OCI-LY7 (cell line): ENCODE data around the gene SLIT3. TPM values are rescaled to one million over a fixed set of nuclear protein-coding genes. Genes with fewer than 3 reads are reported as not detected.

Source experiments
- BruUV-seq: library from RNA; stranded (reverse); fragments of 400-500 nt; replicated peaks from 2 replicates; lab custom pipeline; 2021; lab: Mats Ljungman, UMichigan
- CTCF ChIA-PET: fragments of 300-600 bp; sonication (Branson Sonifier 250); formaldehyde crosslinking; loops from one replicate; lab custom pipeline; 2022; ENCODE audit warnings: antibody characterized with exemption; ENCODE audit not compliant: unreplicated experiment; lab: Charles Lee
- POLR2A ChIA-PET: fragments of 300-600 bp; sonication (Branson Sonifier 250); formaldehyde crosslinking; loops from one replicate; lab custom pipeline; 2022; ENCODE audit warnings: antibody characterized with exemption; lab: Charles Lee
- DNase-seq: peaks from one replicate; pipeline ENCODE4 v3.0.0-alpha.2; 2015; ENCODE audit warnings: low spot score
- H2AFZ ChIP-seq: fragments of 200-600 bp; sonication (generic), shearing (Covaris generic); 2 replicates; pipeline ENCODE4 v1.6.1; 2014; ENCODE audit warnings: mild to moderate bottlenecking, antibody characterized with exemption, low read length, moderate library complexity
- H3K27ac ChIP-seq: fragments of 200-600 bp; sonication (generic); 2 replicates; pipeline ENCODE4 v1.5.1; 2014; ENCODE audit warnings: mixed run types, low read depth, mild to moderate bottlenecking, moderate library complexity, low read length, inconsistent platforms; ENCODE audit not compliant: poor library complexity, severe bottlenecking
- H3K36me3 ChIP-seq: fragments of 200-600 bp; sonication (generic); 2 replicates; pipeline ENCODE4 v1.6.1; 2014; ENCODE audit warnings: mild to moderate bottlenecking, antibody characterized with exemption, low read length, moderate library complexity, mixed read lengths; ENCODE audit not compliant: insufficient read depth
- H3K4me1 ChIP-seq: fragments of 200-600 bp; sonication (generic); 2 replicates; pipeline ENCODE4 v1.5.1; 2014; ENCODE audit warnings: mild to moderate bottlenecking, low read length; ENCODE audit not compliant: insufficient read depth, poor library complexity, severe bottlenecking
- H3K4me2 ChIP-seq: fragments of 200-600 bp; sonication (generic); 2 replicates; pipeline ENCODE4 v1.6.1; 2014; ENCODE audit warnings: mild to moderate bottlenecking, low read length
- H3K4me3 ChIP-seq: fragments of 200-600 bp; sonication (generic); 2 replicates; pipeline ENCODE4 v1.5.1; 2014; ENCODE audit warnings: mild to moderate bottlenecking, low read depth, low read length; ENCODE audit not compliant: poor library complexity, severe bottlenecking
- H3K79me2 ChIP-seq: fragments of 200-600 bp; sonication (generic); 2 replicates; pipeline ENCODE4 v1.6.1; 2016; ENCODE audit warnings: low read depth, mild to moderate bottlenecking, low read length, moderate library complexity, mixed read lengths; ENCODE audit not compliant: insufficient read depth
- H3K9me2 ChIP-seq: fragments of 200-600 bp; sonication (generic); 2 replicates; pipeline ENCODE4 v1.6.1; 2016; ENCODE audit warnings: mild to moderate bottlenecking, low read length, mixed read lengths; ENCODE audit not compliant: insufficient read depth
- H3K9me3 ChIP-seq: fragments of 200-600 bp; sonication (generic); 2 replicates; pipeline ENCODE4 v1.6.1; 2014; ENCODE audit warnings: mild to moderate bottlenecking, mixed run types, low read length, mixed read lengths
- H4K20me1 ChIP-seq: fragments of 200-600 bp; sonication (generic); 2 replicates; pipeline ENCODE4 v1.6.1; 2014; ENCODE audit warnings: mild to moderate bottlenecking, antibody characterized with exemption, low read length, moderate library complexity, mixed read lengths; ENCODE audit not compliant: insufficient read depth
- CTCF ChIP-seq: fragments of 200-600 bp; sonication (generic); conservative IDR thresholded peaks from 2 replicates; pipeline ENCODE4 v1.5.1; 2014; ENCODE audit warnings: mild to moderate bottlenecking, antibody characterized with exemption, low read length, moderate library complexity, mixed read lengths
- EZH2phosphoT487 ChIP-seq: fragments of 200-600 bp; sonication (generic); IDR thresholded peaks from 2 replicates; pipeline ENCODE4 v1.6.1; 2018; ENCODE audit warnings: low read depth, borderline replicate concordance, mild to moderate bottlenecking, mixed run types, antibody characterized with exemption, low read length, moderate library complexity, mixed read lengths
- intact Hi-C: fragments of 100-400 bp; cut with micrococcal nuclease; formaldehyde crosslinking; loops from one replicate; pipeline ENCODE4 v1.10.0; 2022; ENCODE audit not compliant: unreplicated experiment
- total RNA-seq, 2 experiments: library from RNA; depleted of rRNA in 1 of 2; stranded (reverse); fragments of >200 nt in 1 of 2; shearing (Covaris generic) in 1 of 2; gene quantifications; 2 replicates each; pipeline ENCODE4 v1.2.3, GENCODE V29; 2014 to 2022

The SLIT3 gene
- total RNA-seq, 2 experiments from 2014 or later: not detected

GRCh38 chr5:168836603-168837231, 464.2 kb downstream of the SLIT3 start:
- no peak overlapping the region for H3K4me2 ChIP-seq
- BruUV-seq: no TSS peak
- H3K79me2 ChIP-seq: no peaks in the 10 kb centered on the region
- no peaks in the 10 kb centered on the region for H4K20me1 ChIP-seq
- H3K4me1 ChIP-seq: no peaks in the 10 kb centered on the region
- no peaks in the 10 kb centered on the region for H3K9me3 ChIP-seq
- H3K36me3 ChIP-seq: no peaks in the 10 kb centered on the region
- H3K27ac ChIP-seq: no peak overlapping the region
- POLR2A ChIA-PET: interaction anchor here (0.8 kb wide), 1 partner anchor 377 kb away, joined by 3 read pairs; no protein-coding TSS in a partner anchor
- no peaks in the 10 kb centered on the region for H3K9me2 ChIP-seq
- H3K4me3 ChIP-seq: no peak overlapping the region
- H2AFZ ChIP-seq: no peak overlapping the region
- DNase-seq: no peak
- CTCF ChIA-PET: no interaction called here
- TF ChIP-seq CTCF (no peak), EZH2phosphoT487 (no peak)
- intact Hi-C loops: no loop called here

- Histone ChIP-seq H3K4me3 (no peak overlapping the region), H3K27ac (no peak overlapping the region), H4K20me1 (no peaks in the 10 kb centered on the region), H2AFZ (no peak overlapping the region), H3K9me2 (no peaks in the 10 kb centered on the region), H3K36me3 (no peaks in the 10 kb centered on the region), H3K4me1 (no peaks in the 10 kb centered on the region), H3K79me2 (no peaks in the 10 kb centered on the region), H3K9me3 (no peaks in the 10 kb centered on the region), H3K4me2 (no peak overlapping the region)
- no peak for TF ChIP-seq EZH2phosphoT487
- no peak for TF ChIP-seq CTCF
- DNase-seq: no peak
- no TSS peak for BruUV-seq
- POLR2A ChIA-PET: no interaction called here
- intact Hi-C loops: no loop called here
- CTCF ChIA-PET: no interaction called here
Measured at GRCh38 chr5:168833936-168834335, 467.0 kb downstream of the SLIT3 start.

GRCh38 chr5:168833383-168833782, 467.6 kb downstream of the SLIT3 start:
- no peaks in the 10 kb centered on the region for H3K79me2 ChIP-seq
- H3K27ac ChIP-seq: no peak overlapping the region
- ChIA-PET CTCF (no interaction called here), POLR2A (no interaction called here)
- no TSS peak for BruUV-seq
- no peak for TF ChIP-seq CTCF
- TF ChIP-seq EZH2phosphoT487: no peak
- H3K9me3 ChIP-seq: no peaks in the 10 kb centered on the region
- intact Hi-C loops: no loop called here
- DNase-seq: no peak
- H3K36me3 ChIP-seq: no peaks in the 10 kb centered on the region
- no peak overlapping the region for H3K4me2 ChIP-seq
- no peak overlapping the region for H3K4me3 ChIP-seq
- H3K4me1 ChIP-seq: no peaks in the 10 kb centered on the region
- no peaks in the 10 kb centered on the region for H4K20me1 ChIP-seq
- no peak overlapping the region for H2AFZ ChIP-seq
- H3K9me2 ChIP-seq: no peaks in the 10 kb centered on the region
